HPDE6-E6E7 (cell line): ENCODE measurements around the gene ZNF81.
"Not testable (repeated sequence)": the region's sequence is repeated elsewhere in the genome, so short reads cannot be mapped to it uniquely, and the experiment has no call there.

ENCODE experiments used
- DNase-seq: peaks from one replicate; pipeline ENCODE4 v3.0.0; 2011; ENCODE audit warnings: missing footprints; ENCODE audit errors: extremely low spot score

Gene ZNF81

GRCh38 chrX:47844117-47844516 is 7.4 kb downstream of the ZNF81 start:
- no peak for DNase-seq

GRCh38 chrX:47846040-47846439 is 9.3 kb downstream of the ZNF81 start:
- no peak for DNase-seq

- DNase-seq = no peak
Measured at GRCh38 chrX:47849778-47850177, 13.1 kb downstream of the ZNF81 start.

- DNase-seq = not testable (repeated sequence)
Measured at GRCh38 chrX:47850389-47850788, 13.7 kb downstream of the ZNF81 start.

GRCh38 chrX:47850901-47851300 is 14.2 kb downstream of the ZNF81 start:
- no peak for DNase-seq

GRCh38 chrX:47854474-47854873 is 17.8 kb downstream of the ZNF81 start:
- DNase-seq = no peak

GRCh38 chrX:47859686-47860085 is 23.0 kb downstream of the ZNF81 start:
- DNase-seq = no peak

GRCh38 chrX:47862680-47863079 is 26.0 kb downstream of the ZNF81 start:
- DNase-seq = no peak

GRCh38 chrX:47863187-47863586 is 26.5 kb downstream of the ZNF81 start:
- DNase-seq = no peak

- no peak for DNase-seq
Measured at GRCh38 chrX:47864300-47864699, 27.6 kb downstream of the ZNF81 start.

- DNase-seq = no peak
Measured at GRCh38 chrX:47864785-47865184, 28.1 kb downstream of the ZNF81 start.

- DNase-seq = no peak
Measured at GRCh38 chrX:47873123-47873522, 36.4 kb downstream of the ZNF81 start.

- no peak for DNase-seq
Measured at GRCh38 chrX:47877327-47877726, 40.6 kb downstream of the ZNF81 start.

- no peak for DNase-seq
Measured at GRCh38 chrX:47878198-47878597, 41.5 kb downstream of the ZNF81 start.

- DNase-seq = no peak
Measured at GRCh38 chrX:47879463-47879862, 42.8 kb downstream of the ZNF81 start.

GRCh38 chrX:47880927-47881326 is 44.2 kb downstream of the ZNF81 start:
- no peak for DNase-seq

- DNase-seq = no peak
Measured at GRCh38 chrX:47885501-47885900, 48.8 kb downstream of the ZNF81 start.

GRCh38 chrX:47898024-47898423 is 61.3 kb downstream of the ZNF81 start:
- DNase-seq = no peak

GRCh38 chrX:47900833-47901232 is 64.1 kb downstream of the ZNF81 start:
- DNase-seq = no peak

- DNase-seq = no peak
Measured at GRCh38 chrX:47902161-47902560, 65.5 kb downstream of the ZNF81 start.

GRCh38 chrX:47915886-47916493 is 79.3 kb downstream of the ZNF81 start:
- DNase-seq = no peak

GRCh38 chrX:47918274-47918673 is 81.6 kb downstream of the ZNF81 start:
- no peak for DNase-seq

- DNase-seq = no peak
Measured at GRCh38 chrX:47927212-47927611, 90.5 kb downstream of the ZNF81 start.

- not testable (repeated sequence) for DNase-seq
Measured at GRCh38 chrX:47931970-47932369, 95.3 kb downstream of the ZNF81 start.
